ENCODE data around the gene TOLLIP.

- TF ChIP-seq, protein P1, sequence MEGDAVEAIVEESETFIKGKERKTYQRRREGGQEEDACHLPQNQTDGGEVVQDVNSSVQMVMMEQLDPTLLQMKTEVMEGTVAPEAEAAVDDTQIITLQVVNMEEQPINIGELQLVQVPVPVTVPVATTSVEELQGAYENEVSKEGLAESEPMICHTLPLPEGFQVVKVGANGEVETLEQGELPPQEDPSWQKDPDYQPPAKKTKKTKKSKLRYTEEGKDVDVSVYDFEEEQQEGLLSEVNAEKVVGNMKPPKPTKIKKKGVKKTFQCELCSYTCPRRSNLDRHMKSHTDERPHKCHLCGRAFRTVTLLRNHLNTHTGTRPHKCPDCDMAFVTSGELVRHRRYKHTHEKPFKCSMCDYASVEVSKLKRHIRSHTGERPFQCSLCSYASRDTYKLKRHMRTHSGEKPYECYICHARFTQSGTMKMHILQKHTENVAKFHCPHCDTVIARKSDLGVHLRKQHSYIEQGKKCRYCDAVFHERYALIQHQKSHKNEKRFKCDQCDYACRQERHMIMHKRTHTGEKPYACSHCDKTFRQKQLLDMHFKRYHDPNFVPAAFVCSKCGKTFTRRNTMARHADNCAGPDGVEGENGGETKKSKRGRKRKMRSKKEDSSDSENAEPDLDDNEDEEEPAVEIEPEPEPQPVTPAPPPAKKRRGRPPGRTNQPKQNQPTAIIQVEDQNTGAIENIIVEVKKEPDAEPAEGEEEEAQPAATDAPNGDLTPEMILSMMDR (IDR thresholded peaks at IDR 0.05), result no peak
- TF ChIP-seq POLR2A (IDR thresholded peaks at IDR 0.05), result no peak
Measured at GRCh38 chr11:1227551-1228100, 81.8 kb downstream of the TOLLIP start.

All from body of pancreas (tissue), 4 donors.